ENCODE measurements around the gene NBEAL2.

DNA sequence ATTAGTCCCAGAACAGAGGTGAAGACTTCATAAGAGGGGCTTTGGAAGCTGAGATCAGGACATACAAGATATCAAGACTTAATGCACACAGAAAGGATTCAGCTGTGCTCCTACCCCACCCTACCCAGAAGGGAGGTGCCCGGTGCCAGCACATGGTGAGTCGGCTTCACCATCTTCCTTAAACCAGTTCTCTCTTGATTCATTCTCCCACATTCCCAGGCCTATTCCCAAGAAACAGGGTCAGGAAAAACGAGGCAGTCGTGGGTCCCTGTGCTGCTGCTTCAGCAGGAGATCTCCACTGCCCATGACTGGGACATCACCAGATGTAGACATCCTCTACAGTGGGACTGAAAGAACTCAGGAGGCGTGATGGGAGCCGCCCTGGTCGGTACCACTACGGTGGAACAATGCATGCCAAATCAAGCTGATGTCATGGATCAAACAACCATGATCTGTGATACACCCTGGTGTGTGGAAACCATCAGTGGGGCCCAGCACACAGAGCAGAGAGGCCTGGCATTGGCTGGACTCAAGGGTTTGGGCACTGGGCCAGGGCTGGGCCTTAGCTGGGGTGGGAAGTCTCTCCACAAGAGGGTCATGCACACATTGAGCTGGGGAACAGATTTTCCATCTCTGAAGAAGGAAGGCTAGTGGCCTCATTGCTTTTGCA lies 44.8 kb upstream of the NBEAL2 start:
- TF ChIP-seq FOXP2 (optimal IDR thresholded peaks at IDR 0.05; ENCODE audit: control extremely low read depth, extremely low read length, insufficient read depth): no peak
- no peak for TF ChIP-seq POLR2AphosphoS5 (IDR thresholded peaks at IDR 0.05; ENCODE audit: borderline replicate concordance, low read depth, low read length)
- no peak for TF ChIP-seq EZH2 (IDR thresholded peaks at IDR 0.05)
